ENCODE data around the gene PRICKLE3. TPM values are rescaled to one million over a fixed set of nuclear protein-coding genes. Genes with fewer than 3 reads are reported as not detected.
"Not testable (repeated sequence)": the region's sequence is repeated elsewhere in the genome, so short reads cannot be mapped to it uniquely, and the experiment has no call there.

PRICKLE3 gene
- total RNA-seq, 2 donors from 2014 or later: 7.5 to 13.2 TPM

GRCh38 chrX:49153467-49153866 lies 32.7 kb downstream of the PRICKLE3 start:
- no peaks in the 10 kb centered on the region for H3K9me3 ChIP-seq
- TF ChIP-seq POLR2A (IDR thresholded peaks at IDR 0.05) (no peak), CTCF (IDR thresholded peaks at IDR 0.05) (no peak)
- no peak overlapping the region for H3K4me3 ChIP-seq
- H3K27ac ChIP-seq: no peak overlapping the region
- peaks cover 22% of the 10 kb centered on the region for H3K4me1 ChIP-seq
- WGBS, 2 donors: 88 to 100% methylated on average over 1 of the region's 1 CpG
- DNase-seq: no peak
- H3K36me3 ChIP-seq (replicated peaks in 1 of 2; ENCODE audit: insufficient read depth in 1 of 2, low read depth in 2 of 2): no peaks in the 10 kb centered on the region
- H3K27me3 ChIP-seq: no peaks in the 10 kb centered on the region
- ATAC-seq: no peak
- intact Hi-C loops (cut with DNase I): no loop called here

DNA sequence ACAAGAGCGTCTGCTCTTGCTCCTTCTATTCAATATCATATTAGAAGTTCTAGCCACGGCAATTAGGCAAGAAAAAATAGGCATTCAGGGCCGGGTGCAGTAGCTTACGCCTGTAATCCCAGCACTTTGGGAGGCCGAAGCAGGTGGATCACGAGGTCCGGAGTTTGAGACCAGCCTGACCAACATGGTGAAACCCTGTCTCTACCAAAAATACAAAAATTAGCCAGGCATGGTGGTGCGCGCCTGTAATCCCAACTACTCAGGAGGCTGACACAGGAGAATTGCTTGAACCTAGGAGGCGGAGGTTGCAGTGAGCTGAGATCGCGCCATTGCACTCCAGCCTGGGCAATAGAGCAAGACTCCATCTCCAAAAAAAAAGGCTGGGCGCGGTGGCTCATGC lies 36.9 kb downstream of the PRICKLE3 start:
- H3K4me1 ChIP-seq: peaks cover 18% of the 10 kb centered on the region
- DNase-seq; intact Hi-C loops (cut with DNase I); H3K4me3 ChIP-seq; H3K27me3 ChIP-seq; ATAC-seq; H3K36me3 ChIP-seq (replicated peaks in 1 of 2; ENCODE audit: insufficient read depth in 1 of 2, low read depth in 2 of 2); H3K9me3 ChIP-seq: not testable (repeated sequence)
- 88 to 97% methylated on average over 9 to 14 of the region's 14 CpGs for WGBS, 2 donors
- H3K27ac ChIP-seq: peak overlapping the region in 3 of 4 donors; percentile 72 to 79 (median 74)

DNA sequence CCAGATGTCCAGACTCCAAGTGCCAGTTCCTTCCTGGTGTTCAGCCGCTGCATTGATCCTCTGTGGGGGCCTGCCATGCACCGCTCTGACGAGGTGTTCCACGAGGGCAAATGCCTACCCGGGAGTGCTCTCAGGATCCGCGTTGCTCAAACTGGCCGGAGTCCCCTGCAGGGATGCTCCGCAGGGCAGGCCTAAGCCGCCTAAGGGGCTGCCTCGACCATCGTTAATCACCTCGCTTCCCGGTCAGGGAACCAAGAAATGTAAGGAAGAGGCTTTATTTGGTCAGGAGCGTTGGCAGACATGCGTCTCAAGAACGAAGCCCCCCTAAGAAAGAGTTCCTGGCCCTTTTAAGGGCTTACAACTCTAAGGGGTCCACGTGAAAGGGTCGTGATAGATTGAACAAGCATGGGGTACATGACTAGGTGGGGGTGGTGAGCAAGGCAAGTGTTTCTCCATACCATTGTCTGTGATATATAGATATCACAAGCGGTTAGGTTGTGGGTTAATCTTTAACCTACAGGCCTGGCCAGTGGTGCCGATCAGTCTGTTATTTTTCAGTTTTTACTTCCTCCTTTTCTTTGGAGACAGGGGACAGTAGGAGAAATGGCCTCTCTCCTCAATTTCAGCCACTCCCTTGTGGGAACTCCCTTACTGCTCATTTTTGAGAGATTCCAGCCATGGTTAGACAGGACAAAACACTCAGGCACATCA lies 37.6 kb downstream of the PRICKLE3 start:
- H3K27me3 ChIP-seq; H3K36me3 ChIP-seq (replicated peaks in 1 of 2; ENCODE audit: insufficient read depth in 1 of 2, low read depth in 2 of 2); H3K9me3 ChIP-seq; H3K4me3 ChIP-seq; intact Hi-C loops (cut with DNase I): not testable (repeated sequence)
- WGBS, 2 donors: 51 to 69% methylated on average over 7 to 20 of the region's 21 CpGs
- peak; percentile 37 to 57 (median 47) for DNase-seq
- peak overlapping the region in 3 of 4 donors; percentile 72 to 79 (median 74) for H3K27ac ChIP-seq
- H3K4me1 ChIP-seq: peaks cover 18% of the 10 kb centered on the region
- peak; percentile 52 for ATAC-seq

- no peak for DNase-seq
- no peaks in the 10 kb centered on the region for H3K27me3 ChIP-seq
- H3K36me3 ChIP-seq (replicated peaks in 1 of 2; ENCODE audit: insufficient read depth in 1 of 2, low read depth in 2 of 2): no peaks in the 10 kb centered on the region
- intact Hi-C loops (cut with DNase I): no loop called here
- peak overlapping the region in 1 of 4 donors; percentile 74 for H3K27ac ChIP-seq
- H3K4me3 ChIP-seq: no peak overlapping the region
- ATAC-seq: no peak
- WGBS, 2 donors: 94 to 98% methylated on average over 7 to 12 of the region's 13 CpGs
- H3K4me1 ChIP-seq: peaks cover 18% of the 10 kb centered on the region
- H3K9me3 ChIP-seq: no peaks in the 10 kb centered on the region
- TF ChIP-seq POLR2A (IDR thresholded peaks at IDR 0.05) (no peak), CTCF (IDR thresholded peaks at IDR 0.05) (no peak)
Measured at GRCh38 chrX:49147936-49148335, 38.2 kb downstream of the PRICKLE3 start.

DNA sequence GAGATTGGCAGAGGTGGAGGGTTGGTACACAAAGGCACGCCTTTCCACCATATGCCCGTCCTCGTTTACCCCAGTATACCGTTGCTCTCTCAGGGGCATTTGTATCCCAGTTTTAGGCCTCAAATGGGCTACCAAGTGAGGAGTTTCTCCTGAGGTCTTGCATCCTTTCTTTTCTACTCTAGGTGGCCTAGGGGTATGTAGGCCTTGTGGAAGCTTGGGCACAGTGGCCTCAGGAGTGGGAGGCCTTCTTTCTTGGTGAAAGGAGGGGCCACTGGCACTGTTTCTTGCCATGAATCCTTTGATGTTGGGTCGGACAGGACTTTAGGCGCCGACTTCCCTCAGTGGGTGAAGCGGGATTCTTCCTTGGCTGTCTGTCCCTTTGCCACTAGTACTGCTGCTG lies 38.9 kb downstream of the PRICKLE3 start:
- Histone ChIP-seq H3K4me1 (peaks cover 18% of the 10 kb centered on the region), H3K4me3 (no peak overlapping the region), H3K9me3 (no peaks in the 10 kb centered on the region), H3K27me3 (no peaks in the 10 kb centered on the region), H3K36me3 (replicated peaks in 1 of 2; ENCODE audit: insufficient read depth in 1 of 2, low read depth in 2 of 2) (no peaks in the 10 kb centered on the region), H3K27ac (no peak overlapping the region)
- no peak for ATAC-seq
- 92 to 96% methylated on average over 5 to 7 of the region's 8 CpGs for WGBS, 2 donors
- no peak for DNase-seq
- intact Hi-C loops (cut with DNase I): no loop called here
- TF ChIP-seq POLR2A (IDR thresholded peaks at IDR 0.05): no peak
- no peak for TF ChIP-seq CTCF (IDR thresholded peaks at IDR 0.05)

DNA sequence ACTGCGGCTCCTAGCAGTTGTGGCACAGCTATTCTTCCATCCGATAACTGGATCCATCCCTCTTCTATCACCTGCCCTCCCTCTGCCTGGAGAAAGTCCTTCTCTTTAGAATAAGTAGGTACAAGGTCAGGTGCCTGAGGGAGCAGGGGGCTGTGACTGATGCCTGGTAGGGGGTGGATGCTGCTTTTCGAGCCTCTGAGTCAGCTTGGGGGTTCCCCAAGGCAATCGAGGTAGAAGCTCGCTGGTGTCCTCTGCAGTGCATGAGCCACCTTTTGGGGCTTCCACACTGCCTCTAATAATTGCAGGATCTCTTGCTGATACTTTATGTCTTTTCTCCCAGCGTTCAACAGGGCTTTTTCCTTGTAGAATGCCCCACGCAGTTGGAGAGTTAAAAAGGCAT lies 43.0 kb downstream of the PRICKLE3 start:
- H3K27ac ChIP-seq; H3K4me1 ChIP-seq; DNase-seq; intact Hi-C loops (cut with DNase I); ATAC-seq; H3K36me3 ChIP-seq (replicated peaks in 1 of 2; ENCODE audit: insufficient read depth in 1 of 2, low read depth in 2 of 2); H3K4me3 ChIP-seq; H3K9me3 ChIP-seq; H3K27me3 ChIP-seq: not testable (repeated sequence)
- 69 to 86% methylated on average over 4 to 5 of the region's 7 CpGs for WGBS, 2 donors
